AG09319 (cell line): ENCODE results near the gene CANT1.
"Not testable (repeated sequence)": the region's sequence is repeated elsewhere in the genome, so short reads cannot be mapped to it uniquely, and the experiment has no call there.

Source experiments
- DNase-seq: peaks from one replicate; pipeline ENCODE4 v3.0.0-alpha.2; 2010; ENCODE audit warnings: low read depth; ENCODE audit errors: extremely low read depth
- TF ChIP-seq, protein P1 (sequence below): IDR thresholded peaks from 2 replicates; pipeline ENCODE4 v1.5.1; 2011; ENCODE audit warnings: low read depth, mild to moderate bottlenecking, inconsistent platforms, low read length, moderate library complexity

Gene CANT1

DNA sequence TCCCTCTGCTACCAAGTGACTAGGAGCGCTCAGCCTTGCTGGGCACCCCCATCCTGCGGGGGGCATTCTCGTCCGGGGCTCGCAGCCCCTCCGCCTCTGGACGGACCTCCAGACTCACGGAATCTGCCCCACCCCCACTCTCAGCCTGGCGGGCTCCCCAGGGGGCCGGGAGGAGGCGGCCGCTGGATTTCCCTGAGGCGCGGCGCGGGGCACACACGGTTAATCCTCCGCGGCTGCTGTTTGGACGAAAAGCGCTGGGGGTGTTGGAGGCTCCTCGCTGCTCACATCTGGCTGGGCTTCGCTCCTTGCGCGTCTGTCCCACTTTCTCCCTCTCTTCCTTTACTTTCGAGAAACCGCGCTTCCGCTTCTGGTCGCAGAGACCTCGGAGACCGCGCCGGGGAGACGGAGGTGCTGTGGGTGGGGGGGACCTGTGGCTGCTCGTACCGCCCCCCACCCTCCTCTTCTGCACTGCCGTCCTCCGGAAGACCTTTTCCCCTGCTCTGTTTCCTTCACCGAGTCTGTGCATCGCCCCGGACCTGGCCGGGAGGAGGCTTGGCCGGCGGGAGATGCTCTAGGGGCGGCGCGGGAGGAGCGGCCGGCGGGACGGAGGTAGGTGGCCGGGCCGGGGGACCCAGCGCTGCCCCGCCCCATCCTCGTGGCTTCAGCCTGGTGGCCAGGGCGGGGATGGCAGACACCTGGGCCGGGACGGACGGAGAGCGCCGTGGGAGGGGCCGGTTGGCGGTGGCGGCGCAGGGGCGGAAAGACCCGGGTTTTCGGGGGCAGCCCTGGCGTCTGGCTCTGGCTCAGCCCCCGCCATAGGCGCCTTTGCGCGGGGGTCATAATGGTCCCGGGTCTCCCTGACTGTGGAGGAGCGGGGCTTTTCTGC, 14.6 kb upstream of the CANT1 start, which contains the start of gene C1QTNF1:
Gene C1QTNF1 (plus strand): TSS at position 284 of the 886 bp plus-strand sequence. CDS start 19,800 bp downstream, outside the sequence.
- TF ChIP-seq, protein P1, sequence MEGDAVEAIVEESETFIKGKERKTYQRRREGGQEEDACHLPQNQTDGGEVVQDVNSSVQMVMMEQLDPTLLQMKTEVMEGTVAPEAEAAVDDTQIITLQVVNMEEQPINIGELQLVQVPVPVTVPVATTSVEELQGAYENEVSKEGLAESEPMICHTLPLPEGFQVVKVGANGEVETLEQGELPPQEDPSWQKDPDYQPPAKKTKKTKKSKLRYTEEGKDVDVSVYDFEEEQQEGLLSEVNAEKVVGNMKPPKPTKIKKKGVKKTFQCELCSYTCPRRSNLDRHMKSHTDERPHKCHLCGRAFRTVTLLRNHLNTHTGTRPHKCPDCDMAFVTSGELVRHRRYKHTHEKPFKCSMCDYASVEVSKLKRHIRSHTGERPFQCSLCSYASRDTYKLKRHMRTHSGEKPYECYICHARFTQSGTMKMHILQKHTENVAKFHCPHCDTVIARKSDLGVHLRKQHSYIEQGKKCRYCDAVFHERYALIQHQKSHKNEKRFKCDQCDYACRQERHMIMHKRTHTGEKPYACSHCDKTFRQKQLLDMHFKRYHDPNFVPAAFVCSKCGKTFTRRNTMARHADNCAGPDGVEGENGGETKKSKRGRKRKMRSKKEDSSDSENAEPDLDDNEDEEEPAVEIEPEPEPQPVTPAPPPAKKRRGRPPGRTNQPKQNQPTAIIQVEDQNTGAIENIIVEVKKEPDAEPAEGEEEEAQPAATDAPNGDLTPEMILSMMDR, result no peak; the same call in none of the 2 replicates
- DNase-seq, result no peak

DNA sequence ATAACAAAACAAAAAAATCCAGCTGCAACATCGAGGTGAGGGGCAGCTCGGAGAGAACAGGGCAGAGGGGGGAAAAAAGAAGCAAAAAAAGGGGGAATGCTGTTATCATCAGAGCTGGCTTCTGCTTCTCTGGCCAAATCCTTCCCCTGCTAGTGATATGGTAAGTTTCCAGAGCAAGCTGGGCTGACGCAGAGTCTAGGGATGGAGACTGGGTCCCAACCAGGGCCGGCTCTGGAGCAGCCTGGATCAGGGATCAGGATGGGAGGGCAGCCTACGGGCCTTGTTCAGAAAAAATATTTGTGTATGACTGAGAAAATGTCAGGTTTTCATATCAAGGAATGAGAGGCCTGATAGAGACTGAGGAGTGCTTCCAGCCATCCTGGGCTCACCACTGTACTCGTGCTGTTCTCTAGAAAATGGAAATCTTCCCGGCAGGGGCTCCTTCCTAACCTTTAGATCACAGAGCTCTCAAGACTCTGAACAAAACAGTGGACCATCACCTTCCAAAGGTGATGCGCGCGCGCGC, 13.7 kb upstream of the CANT1 start:
- TF ChIP-seq, protein P1, result no peak
- no peak for DNase-seq

DNA sequence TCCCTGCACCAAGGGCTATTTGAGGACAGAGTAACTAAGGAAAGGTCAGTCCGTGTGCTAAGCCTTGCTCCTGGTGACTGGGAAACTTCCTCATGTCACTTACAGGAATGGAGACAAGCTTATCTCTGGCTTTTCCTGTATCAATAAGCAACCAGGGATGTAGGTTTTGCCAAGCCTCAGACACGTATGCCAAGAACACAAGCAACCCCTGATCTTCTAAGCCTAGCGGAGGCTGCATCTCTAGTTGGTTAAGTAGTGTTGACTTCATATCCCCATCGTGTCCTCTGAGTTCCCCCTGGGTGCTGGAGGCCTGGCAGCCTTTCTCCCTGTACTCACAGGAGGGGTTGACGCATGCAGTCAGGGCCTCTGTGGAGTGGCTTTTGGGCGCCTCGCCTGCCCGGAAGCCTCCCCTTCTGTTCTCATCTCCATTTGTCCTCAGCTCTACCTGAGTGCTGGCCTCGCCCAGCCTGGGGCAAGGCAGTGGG, 13.0 kb upstream of the CANT1 start:
- TF ChIP-seq, protein P1, result no peak
- DNase-seq, result no peak

DNA sequence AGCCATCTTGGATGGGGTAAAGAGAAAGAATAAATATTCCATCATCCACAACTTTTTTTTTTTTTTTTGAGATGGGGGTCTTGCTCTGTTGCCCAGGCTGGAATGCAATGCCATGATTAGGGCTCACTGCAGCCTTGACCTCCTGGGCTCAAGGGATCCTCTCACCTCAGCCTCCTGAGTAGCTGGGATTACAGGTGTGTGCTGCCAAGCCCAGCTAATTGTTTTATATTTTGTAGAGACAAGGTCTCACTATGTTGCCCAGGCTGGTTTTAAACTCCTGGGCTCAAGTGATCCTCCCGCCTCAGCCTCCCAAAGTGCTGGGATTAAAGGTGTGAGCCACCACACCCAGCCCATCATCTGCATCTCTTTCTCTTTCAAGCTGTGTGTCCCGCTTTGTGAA, 12.4 kb upstream of the CANT1 start:
- DNase-seq, result not testable (repeated sequence)

DNA sequence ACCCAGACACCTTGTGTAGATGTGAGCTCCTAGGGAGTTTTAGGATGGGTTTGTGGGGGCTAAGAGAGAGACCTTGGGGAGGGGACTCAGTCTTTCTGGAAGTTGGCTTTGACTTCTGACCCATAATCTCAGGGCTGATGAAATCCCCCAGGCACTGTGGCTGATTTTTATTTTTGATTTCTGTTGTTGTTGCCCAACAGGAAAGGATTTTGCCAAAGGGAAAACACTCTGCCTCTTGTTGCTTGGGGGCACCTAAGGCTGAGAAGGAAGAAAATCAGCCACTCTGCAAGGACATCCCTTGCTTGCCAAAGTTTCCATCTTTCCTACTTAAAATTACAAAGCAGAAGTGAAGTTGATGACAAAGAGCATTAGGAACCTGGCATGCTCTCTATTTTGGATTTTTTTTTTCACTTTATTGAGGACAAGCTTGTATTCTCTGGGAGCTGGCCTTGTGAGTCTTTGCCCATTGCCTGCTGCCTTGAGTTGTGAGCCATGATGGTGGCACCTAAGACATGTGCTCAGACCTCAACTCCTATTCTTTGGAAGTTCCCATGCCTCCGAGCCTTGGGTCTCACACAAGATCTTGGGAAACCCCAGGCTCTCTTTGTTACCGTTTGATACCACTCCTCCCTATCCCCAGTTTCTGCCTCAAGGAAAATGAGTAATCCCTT, 11.2 kb upstream of the CANT1 start:
- no peak for DNase-seq
- TF ChIP-seq, protein P1, result no peak

DNA sequence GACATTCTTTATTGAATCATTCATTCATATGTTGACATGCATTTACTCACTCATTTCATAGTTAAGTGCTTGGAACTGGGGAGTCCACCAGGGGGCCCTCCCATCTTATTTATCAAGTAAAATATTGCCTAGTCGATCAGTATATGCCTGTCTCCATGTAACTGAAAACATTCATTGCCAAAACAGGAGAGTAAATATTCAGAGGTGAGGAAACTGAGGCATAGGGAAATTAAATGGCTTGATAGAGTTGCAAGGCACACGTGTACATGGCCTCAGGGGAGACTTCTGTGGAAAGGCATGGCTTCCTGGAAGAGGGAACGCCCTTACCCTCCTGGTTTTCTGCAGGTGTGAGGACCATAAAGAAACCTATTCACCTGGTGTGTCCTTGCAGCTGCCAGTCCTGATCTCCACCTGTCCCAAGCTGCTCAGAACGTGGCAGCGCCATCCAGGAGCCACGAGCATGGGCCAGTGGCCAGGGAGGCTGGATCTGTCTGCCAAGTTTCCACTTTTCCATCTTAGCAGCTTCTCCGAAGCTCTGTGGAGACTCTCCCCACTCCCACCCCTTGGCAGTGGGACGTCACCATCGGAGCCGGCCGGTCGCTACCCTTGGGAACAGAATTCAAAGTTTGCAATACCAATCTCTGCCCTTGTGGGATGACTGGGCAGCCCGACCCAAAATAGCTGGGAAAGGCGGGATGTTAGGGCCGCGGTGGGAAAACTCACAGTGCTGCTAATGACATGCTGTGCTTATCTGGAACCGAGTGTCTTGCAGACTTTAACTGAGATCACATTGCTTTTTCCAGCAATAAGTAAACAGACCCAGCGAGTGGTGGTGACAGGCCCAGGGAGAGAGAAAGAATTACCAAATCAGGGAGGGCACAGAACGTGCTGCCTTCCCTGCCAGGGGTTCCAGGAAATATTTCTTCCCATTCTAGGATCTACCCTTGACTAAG, 10.3 kb upstream of the CANT1 start:
- DNase-seq, result peak; percentile 65
- TF ChIP-seq, protein P1, result peak; percentile 69

DNA sequence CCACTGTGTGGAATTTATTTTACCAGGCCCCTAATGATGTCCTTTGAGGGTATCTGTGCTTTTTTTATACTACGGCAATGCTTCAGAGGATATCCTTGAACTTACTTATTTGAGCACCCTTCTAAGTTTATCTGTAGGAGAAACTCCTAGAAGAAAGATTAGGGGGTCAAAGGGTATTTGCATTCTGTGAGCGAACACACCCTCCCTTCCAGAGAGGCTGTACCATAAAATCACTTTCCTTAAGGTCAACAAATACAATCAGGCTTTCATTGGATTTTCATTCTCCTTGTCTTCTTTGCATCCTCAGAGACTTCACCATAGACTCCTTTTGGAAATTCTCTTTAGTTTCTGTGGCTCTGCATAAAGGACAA, 9.7 kb upstream of the CANT1 start:
- no peak for DNase-seq
- TF ChIP-seq, protein P1, result no peak
